IPS-15b (cell line): ENCODE results near the gene LONP1.
"Not testable (repeated sequence)": the region's sequence is repeated elsewhere in the genome, so short reads cannot be mapped to it uniquely, and the experiment has no call there.

Experiments used
- H3K27me3 ChIP-seq: one replicate; pipeline ENCODE4 v1.6.1; 2013; ENCODE audit warnings: low read length; ENCODE audit not compliant: control insufficient read depth, insufficient read depth
- H3K36me3 ChIP-seq: one replicate; pipeline ENCODE4 v1.6.1; 2013; ENCODE audit warnings: low read length; ENCODE audit not compliant: control insufficient read depth, insufficient read depth
- H3K4me1 ChIP-seq: one replicate; pipeline ENCODE4 v1.6.1; 2013; ENCODE audit warnings: mild to moderate bottlenecking, low read length; ENCODE audit not compliant: control insufficient read depth, insufficient read depth
- H3K4me3 ChIP-seq: one replicate; pipeline ENCODE4 v1.5.1; 2013; ENCODE audit warnings: low read depth, low read length
- H3K9ac ChIP-seq: one replicate; pipeline ENCODE4 v1.6.1; 2013; ENCODE audit warnings: low read depth, mild to moderate bottlenecking, low read length
- H3K9me3 ChIP-seq: one replicate; pipeline ENCODE4 v1.6.1; 2013; ENCODE audit warnings: mild to moderate bottlenecking, low read length; ENCODE audit not compliant: control insufficient read depth, insufficient read depth

LONP1 gene

DNA sequence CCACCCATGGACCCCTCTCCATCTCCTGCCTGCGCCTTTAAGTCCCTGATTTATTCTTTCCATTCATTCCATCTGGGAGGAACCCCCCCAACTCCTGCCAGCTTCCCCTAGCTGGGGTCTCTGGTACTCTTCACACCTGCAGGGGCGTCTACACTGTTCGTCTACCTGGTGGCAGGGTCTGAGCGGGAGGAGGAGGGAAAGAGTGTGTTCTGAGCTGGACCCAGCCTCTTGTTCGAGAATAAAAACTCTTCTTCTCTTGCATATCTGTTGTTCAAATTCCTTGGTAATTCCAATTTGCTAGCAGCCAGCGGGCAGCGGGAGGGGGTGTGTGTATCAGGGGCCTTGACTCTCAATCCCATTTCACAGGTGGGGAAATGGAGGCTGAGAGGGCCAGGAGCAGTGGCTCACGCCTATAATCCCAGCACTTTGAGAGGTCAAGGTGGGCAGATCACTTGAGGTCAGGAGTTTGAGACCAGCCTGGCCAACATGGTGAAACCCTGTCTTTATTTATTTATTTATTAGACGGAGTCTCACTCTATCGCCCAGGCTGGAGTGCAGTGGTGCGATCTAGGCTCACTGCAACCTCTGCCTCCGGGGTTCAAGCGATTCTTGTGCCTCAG lies 31.6 kb downstream of the LONP1 start:
- not testable (repeated sequence) for H3K4me3 ChIP-seq, H3K9ac ChIP-seq, H3K9me3 ChIP-seq, H3K4me1 ChIP-seq, H3K27me3 ChIP-seq
- H3K36me3 ChIP-seq, result peaks cover 29% of the 10 kb centered on the region

DNA sequence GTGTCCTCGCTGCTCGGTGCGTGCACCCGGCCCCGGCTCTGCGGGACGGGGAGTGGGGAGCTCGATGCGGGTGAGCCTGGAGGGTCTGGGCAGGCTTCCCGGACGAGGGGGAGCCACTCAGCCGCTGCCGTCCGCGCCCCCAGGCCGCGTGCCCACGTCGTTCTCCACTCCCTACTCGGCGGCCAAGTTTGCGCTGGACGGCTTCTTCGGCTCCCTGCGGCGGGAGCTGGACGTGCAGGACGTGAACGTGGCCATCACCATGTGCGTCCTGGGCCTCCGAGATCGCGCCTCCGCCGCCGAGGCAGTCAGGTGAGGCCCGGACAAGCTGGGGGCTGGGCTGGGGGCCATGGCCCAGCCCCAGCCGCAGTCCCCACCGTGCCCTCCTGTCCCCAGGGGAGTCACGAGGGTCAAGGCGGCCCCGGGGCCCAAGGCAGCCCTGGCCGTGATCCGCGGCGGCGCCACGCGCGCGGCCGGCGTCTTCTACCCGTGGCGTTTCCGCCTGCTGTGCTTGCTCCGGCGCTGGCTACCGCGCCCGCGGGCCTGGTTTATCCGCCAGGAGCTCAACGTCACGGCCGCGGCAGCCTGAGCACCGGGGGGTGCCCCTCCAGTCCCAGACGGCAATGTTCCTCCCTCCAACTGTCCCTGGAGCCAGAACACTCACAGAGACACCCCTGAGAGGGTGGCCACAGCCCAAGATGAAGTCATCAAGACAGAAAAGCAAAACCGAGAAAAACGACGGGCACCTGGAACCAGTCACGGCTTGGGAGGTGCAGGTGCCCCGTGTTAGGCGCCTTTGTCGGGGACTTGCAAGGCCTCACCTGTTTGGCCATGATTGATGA lies 32.4 kb downstream of the LONP1 start:
- H3K4me1 ChIP-seq, result no peaks in the 10 kb centered on the region

DNA sequence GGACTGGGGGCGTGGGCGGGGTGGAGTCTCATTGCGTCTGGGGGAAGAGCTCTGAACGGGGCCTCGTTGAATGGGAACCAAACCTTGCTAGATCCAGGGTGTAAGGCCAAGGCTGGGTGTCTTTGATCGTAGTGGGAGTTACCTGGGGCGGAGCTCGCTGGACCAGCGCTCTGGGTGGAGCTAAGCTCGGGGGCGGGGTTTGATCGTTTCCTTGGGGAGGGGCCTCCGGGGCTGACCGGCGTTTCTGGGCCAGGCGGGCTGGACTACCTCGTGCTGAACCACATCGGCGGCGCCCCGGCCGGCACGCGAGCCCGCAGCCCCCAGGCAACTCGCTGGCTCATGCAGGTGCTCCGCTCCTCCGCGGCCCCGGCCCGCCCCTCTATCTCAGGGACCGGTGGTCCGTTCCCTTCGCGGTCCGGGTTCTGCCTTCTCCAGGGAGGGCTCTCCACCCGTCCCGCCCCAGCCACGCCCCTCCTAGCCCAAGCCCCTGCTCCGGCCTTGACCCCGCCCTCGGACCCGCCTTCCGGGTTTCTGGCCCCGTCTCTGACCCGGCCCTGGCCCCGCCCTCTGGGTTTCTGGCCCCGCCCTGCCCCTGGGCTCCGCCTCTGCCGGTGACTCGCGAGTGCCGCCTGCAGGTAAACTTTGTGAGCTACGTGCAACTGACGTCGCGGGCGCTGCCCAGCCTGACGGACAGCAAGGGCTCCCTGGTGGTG lies 33.1 kb downstream of the LONP1 start:
- Histone ChIP-seq H3K27me3 (no peaks in the 10 kb centered on the region), H3K4me3 (peak overlapping the region; percentile 56), H3K9ac (no peak overlapping the region), H3K4me1 (no peaks in the 10 kb centered on the region), H3K36me3 (peaks cover 13% of the 10 kb centered on the region), H3K9me3 (no peaks in the 10 kb centered on the region)

More for the DNA sequence above, 32.4 kb downstream of the LONP1 start:
- Histone ChIP-seq H3K9ac (no peak overlapping the region), H3K9me3 (no peaks in the 10 kb centered on the region), H3K36me3 (peaks cover 21% of the 10 kb centered on the region), H3K27me3 (no peaks in the 10 kb centered on the region), H3K4me3 (peak overlapping the region; percentile 49)

DNA sequence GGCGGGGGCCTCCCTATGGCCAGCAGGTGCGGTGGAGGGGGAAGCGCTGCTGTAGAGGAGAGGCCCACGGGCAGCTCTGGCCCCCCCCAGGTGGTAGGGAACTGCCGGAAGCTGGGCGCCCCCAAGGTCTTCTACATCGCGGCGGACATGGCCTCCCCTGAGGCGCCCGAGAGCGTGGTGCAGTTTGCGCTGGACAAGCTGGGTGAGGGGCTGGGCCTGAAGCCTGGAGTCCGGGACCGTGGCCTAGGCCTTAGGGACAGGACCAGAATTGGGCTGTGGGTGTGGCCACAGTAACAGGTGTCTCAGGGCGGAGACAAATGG lies 33.7 kb downstream of the LONP1 start:
- no peak overlapping the region for H3K9ac ChIP-seq

DNA sequence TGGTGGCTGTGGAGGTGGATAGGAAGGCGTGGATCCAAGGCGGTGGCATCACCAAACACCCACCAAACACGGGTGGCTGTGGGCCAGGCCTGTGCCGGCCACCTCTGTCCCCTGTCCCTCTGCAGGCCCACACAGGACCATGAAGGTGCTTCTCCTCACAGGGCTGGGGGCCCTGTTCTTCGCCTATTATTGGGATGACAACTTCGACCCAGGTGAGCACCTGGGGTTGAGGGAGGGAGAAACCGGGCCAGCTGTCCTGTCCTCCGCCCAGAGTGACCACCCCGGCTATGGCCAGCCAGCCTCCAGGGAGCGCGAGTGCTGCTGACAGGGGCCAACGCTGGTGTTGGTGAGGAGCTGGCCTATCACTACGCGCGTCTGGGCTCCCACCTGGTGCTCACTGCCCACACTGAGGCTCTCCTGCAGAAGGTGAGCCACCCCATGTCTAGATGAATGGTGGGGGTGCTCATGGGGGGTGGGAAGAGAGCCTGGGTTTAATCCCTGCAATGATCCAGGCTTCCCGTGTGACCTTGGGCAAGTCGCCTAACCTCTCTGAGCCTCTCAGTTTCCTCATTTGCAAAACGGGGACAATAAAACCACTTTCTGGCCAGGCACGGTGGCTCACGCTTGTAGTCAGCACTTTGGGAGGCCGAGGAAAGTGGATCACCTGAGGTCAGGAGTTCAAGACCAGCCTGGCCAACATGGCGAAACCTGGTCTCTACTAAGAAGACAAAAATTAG lies 35.1 kb downstream of the LONP1 start:
- H3K4me3 ChIP-seq, result no peak overlapping the region
- H3K27me3 ChIP-seq, result peaks cover 2% of the 10 kb centered on the region
- H3K9me3 ChIP-seq, result no peaks in the 10 kb centered on the region
- no peaks in the 10 kb centered on the region for H3K4me1 ChIP-seq
- no peaks in the 10 kb centered on the region for H3K36me3 ChIP-seq
- H3K9ac ChIP-seq, result no peak overlapping the region

More for the DNA sequence above, 33.7 kb downstream of the LONP1 start:
- no peaks in the 10 kb centered on the region for H3K4me1 ChIP-seq
- peak overlapping the region; percentile 56 for H3K4me3 ChIP-seq
- H3K9me3 ChIP-seq, result no peaks in the 10 kb centered on the region
- peaks cover 2% of the 10 kb centered on the region for H3K27me3 ChIP-seq
- H3K36me3 ChIP-seq, result peaks cover 8% of the 10 kb centered on the region

DNA sequence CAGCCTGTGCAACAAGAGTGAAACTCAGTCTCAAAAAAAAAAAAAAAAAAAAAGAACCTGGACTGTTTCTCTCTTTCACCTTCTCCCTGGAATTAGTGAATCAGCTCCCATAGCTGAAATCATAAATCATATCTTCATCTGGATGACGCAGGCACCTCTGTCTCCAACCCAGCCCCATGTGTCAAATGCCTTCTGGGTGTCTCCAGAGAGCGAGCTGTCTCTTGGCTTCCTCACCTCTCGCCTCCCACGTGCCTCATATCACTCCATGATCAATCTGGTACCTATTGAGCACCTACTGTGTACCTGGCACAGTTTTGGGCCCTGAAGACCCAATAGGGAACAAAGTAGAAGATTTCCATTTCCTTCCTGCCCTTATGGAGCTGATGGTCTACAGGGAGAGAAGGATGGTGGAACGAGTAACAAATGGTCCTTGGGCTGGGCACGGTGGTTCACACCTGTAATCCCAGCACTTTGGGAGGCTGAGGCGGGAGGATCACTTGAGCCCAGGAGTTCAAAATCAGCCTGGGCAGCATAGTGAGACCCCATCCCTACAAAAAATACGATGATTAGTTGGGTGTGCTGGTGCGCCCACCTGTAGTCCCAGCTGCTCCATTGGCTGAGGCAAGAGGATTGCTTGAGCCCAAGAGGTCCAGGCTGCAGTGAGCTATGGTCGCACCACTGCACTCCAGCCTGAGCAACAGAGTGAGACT lies 36.6 kb downstream of the LONP1 start:
- Histone ChIP-seq H3K4me3 (no peak overlapping the region), H3K4me1 (no peaks in the 10 kb centered on the region), H3K9me3 (no peaks in the 10 kb centered on the region), H3K9ac (no peak overlapping the region), H3K36me3 (no peaks in the 10 kb centered on the region), H3K27me3 (peaks cover 2% of the 10 kb centered on the region)

DNA sequence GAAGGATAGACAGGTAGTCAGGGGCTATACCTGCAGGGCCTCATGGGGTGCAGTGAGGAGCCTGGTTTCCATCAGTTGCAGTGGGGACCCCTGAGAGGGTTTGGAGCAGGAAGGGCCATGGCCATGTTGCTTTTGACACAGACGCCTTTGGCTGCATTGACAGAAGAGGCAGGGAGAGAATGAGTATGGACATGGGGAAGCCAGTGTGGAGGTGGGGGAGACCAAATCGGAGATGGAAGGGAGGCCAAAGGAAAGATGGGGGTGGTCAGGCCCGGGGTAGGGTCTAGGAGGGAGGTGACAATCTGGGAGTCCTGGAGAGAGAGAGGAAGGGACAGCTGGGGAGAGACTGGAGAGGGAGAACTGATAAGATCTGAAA lies 37.9 kb downstream of the LONP1 start:
- Histone ChIP-seq H3K36me3 (peaks cover 7% of the 10 kb centered on the region), H3K9ac (no peak overlapping the region), H3K27me3 (peaks cover 2% of the 10 kb centered on the region), H3K4me3 (no peak overlapping the region), H3K4me1 (no peaks in the 10 kb centered on the region), H3K9me3 (no peaks in the 10 kb centered on the region)

DNA sequence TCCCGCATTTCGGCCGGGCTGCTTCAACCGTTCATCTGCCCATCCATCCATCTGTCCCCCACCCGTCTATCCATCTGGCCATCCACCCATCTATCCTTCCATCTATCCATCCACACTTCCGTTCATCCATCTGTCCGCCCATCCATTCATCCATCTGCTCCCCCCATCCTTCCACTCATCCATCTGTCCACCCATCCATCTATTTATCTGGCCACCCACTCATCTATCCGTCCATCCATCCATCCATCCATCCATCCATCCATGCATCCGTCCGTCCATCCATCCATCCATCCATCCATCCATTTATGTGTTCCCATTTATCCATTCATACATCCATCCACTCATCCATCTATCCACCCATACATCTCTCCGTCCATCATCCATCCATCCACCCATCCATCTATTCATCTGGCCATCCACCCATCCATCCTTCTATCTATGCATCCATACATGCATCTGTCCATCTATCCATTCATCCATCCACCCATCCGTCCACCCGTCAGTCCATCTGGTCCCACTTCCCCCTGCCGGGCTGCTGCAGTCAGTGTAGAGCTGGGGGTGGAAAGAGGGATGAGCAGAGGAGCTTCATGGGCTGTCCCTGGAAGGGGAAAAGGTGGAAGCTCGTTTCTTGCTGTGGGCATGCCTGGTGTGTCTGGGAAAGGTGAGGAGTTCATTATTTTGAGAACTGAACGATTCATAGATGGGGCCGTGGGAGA lies 38.4 kb downstream of the LONP1 start:
- Histone ChIP-seq H3K9me3 (no peaks in the 10 kb centered on the region), H3K36me3 (peaks cover 10% of the 10 kb centered on the region), H3K27me3 (peaks cover 2% of the 10 kb centered on the region), H3K9ac (no peak overlapping the region), H3K4me3 (peak overlapping the region; percentile 90), H3K4me1 (no peaks in the 10 kb centered on the region)

DNA sequence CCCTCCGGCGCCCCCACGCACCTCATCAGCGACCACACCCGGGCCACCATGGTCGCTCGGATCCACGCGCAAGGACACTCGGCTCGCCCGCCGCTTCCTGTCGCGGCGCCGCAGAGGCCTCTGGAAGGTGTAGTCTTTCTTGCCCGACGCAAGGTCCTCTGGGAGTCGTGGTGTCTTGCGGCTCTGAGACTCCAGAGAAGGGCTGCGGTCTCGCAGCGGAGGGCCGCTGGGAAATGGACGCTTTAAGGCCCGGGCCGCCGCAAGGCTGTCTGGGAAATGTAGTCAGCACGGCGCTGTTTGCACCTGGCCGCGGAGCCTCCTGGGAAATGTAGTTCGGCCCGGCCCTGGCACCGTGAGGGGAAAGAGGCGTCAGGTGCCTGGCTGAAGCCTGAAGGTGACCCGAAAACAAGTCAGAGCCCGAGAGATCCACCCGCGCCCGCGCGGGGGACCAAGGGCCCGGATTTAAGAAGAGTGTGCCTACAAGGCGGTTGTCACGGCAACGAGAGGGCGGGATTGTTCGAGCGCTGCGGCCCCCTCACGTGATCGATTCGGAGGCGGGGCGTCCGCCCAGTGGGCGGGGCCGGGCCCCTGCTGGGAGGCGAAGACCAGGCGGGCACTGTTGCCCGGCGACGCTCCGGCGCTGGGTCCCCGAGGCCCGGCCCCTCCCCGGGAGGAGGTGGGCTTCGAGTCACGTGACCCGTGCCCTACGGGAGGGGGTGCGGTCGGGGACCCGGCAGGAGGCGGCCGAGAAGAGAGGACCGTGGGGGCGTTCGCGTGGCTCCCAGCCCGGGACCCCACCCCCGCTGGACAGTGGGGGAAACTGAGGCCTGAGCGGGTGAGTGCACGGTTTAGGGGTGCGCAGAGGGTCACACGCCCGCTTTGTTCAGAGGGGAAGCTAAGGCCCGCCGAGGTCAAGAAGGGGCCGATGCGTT lies 39.2 kb downstream of the LONP1 start, which contains the start of the genes HSD11B1L and MICOS13:
Gene HSD11B1L, plus strand, starts transcription at position 591 of the 932 bp plus-strand sequence. CDS start 3,806 bp downstream, outside the sequence.
Gene MICOS13, minus strand, starts transcription at position 80 of the 932 bp plus-strand sequence. Its CDS starts 30 bp downstream, at position 50.
- no peaks in the 10 kb centered on the region for H3K9me3 ChIP-seq
- H3K9ac ChIP-seq, result peak within 1 kb of the TSS; percentile 81
- no peaks in the 10 kb centered on the region for H3K4me1 ChIP-seq
- peaks cover 2% of the 10 kb centered on the region for H3K27me3 ChIP-seq
- H3K36me3 ChIP-seq, result peaks cover 10% of the 10 kb centered on the region
- peak within 1 kb of the TSS; percentile 90 for H3K4me3 ChIP-seq

DNA sequence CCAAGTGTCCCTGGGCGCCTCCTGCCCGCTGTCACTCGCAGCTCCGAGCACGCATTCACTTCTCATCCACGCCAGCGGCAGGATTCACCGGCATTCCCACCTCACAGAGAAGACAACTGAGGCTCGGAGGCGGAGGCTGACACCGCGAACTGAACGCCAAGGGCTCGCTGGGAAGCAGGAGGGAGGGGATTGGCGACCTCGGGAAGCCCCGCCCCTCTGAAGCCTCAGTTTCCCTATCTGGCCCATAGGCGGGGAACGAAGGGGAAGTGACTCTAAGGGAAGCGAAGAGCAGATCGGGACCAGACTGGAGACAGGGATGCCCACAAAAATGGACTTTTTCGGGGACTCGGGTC lies 39.9 kb downstream of the LONP1 start:
- no peaks in the 10 kb centered on the region for H3K4me1 ChIP-seq

More for the DNA sequence above, 39.9 kb downstream of the LONP1 start:
- Histone ChIP-seq H3K27me3 (peaks cover 2% of the 10 kb centered on the region), H3K9me3 (no peaks in the 10 kb centered on the region), H3K4me3 (peak overlapping the region; percentile 90), H3K9ac (peak overlapping the region; percentile 81), H3K36me3 (peaks cover 10% of the 10 kb centered on the region)
